Measurements from ENCODE around the gene ZNF343. TPM values are rescaled to one million over a fixed set of nuclear protein-coding genes. Genes with fewer than 3 reads are reported as not detected.
A peak's percentile ranks its signal among the peaks of the same experiment; 100 is the strongest.

Gene ZNF343
- total and polyA plus RNA-seq, 10 donors, result 4.8 to 16.2 (median 10.3) TPM

- no peaks in the 10 kb centered on the region for H3K27me3 ChIP-seq (replicated peaks in 1 of 7)
- H3K9me3 ChIP-seq, result no peaks in the 10 kb centered on the region
- no peak for DNase-seq
- H3K27ac ChIP-seq, result no peak overlapping the region
- no peaks in the 10 kb centered on the region for H3K4me1 ChIP-seq
- no peak overlapping the region for H3K4me3 ChIP-seq
- WGBS, 5 donors, result 53 to 86% (median 69%) methylated on average over 1 of the region's 1 CpG
- intact Hi-C loops (cut with DNase I; ENCODE audit: low total_unique reads), result no loop called here
- H3K36me3 ChIP-seq, result peaks cover 7 to 80% (median 59%) of the 10 kb centered on the region in 6 donors
- TF ChIP-seq POLR2AphosphoS5 (IDR thresholded peaks at IDR 0.05), result no peak
Observed at GRCh38 chr20:2459981-2460751, 48.5 kb downstream of the ZNF343 start.

GRCh38 chr20:2458919-2459499 lies 49.7 kb downstream of the ZNF343 start:
- peak in 1 of 3 donors; percentile 42 for TF ChIP-seq POLR2AphosphoS5 (IDR thresholded peaks at IDR 0.05)
- TF ChIP-seq CTCF (IDR thresholded peaks at IDR 0.05 in 8 of 11, conservative IDR thresholded peaks at IDR 0.05 in 3 of 11), result no peak
- no peak for TF ChIP-seq POLR2A (IDR thresholded peaks at IDR 0.05)
- Histone ChIP-seq H3K4me3 (no peak overlapping the region), H3K36me3 (peaks cover 5 to 69% (median 48%) of the 10 kb centered on the region in 6 donors), H3K27ac (no peak overlapping the region), H3K27me3 (replicated peaks in 1 of 7) (no peaks in the 10 kb centered on the region), H3K4me1 (peaks cover 0 to 6% (median 0%) of the 10 kb centered on the region in 6 donors), H3K9me3 (no peaks in the 10 kb centered on the region)
- no peak for DNase-seq
- WGBS, 5 donors, result 84 to 94% (median 92%) methylated on average over 3 of the region's 3 CpGs
- intact Hi-C loops (cut with DNase I; ENCODE audit: low total_unique reads), result no loop called here

GRCh38 chr20:2455771-2456497 lies 52.8 kb downstream of the ZNF343 start:
- TF ChIP-seq POLR2A (IDR thresholded peaks at IDR 0.05) (no peak), POLR2AphosphoS5 (IDR thresholded peaks at IDR 0.05) (no peak), CTCF (IDR thresholded peaks at IDR 0.05 in 8 of 11, conservative IDR thresholded peaks at IDR 0.05 in 3 of 11) (no peak)
- intact Hi-C loops (cut with DNase I; ENCODE audit: low total_unique reads), result no loop called here
- no peaks in the 10 kb centered on the region for H3K27me3 ChIP-seq (replicated peaks in 1 of 7)
- WGBS, 5 donors, result 67 to 87% (median 80%) methylated on average over 2 of the region's 2 CpGs
- no peaks in the 10 kb centered on the region for H3K9me3 ChIP-seq
- H3K36me3 ChIP-seq, result peaks cover 0 to 38% (median 17%) of the 10 kb centered on the region in 6 donors
- peaks cover 0 to 6% (median 0%) of the 10 kb centered on the region in 6 donors for H3K4me1 ChIP-seq
- no peak overlapping the region for H3K4me3 ChIP-seq
- no peak for DNase-seq
- H3K27ac ChIP-seq, result no peak overlapping the region

- WGBS, 5 donors, result 70 to 85% (median 78%) methylated on average over 3 of the region's 3 CpGs
- H3K9me3 ChIP-seq, result no peaks in the 10 kb centered on the region
- no peak for DNase-seq
- no peak overlapping the region for H3K27ac ChIP-seq
- H3K4me1 ChIP-seq, result peaks cover 0 to 6% (median 0%) of the 10 kb centered on the region in 6 donors
- H3K36me3 ChIP-seq, result peaks cover 0 to 16% (median 0%) of the 10 kb centered on the region in 6 donors
- intact Hi-C loops (cut with DNase I; ENCODE audit: low total_unique reads), result loop anchor here (5.0 kb wide), 1 partner anchor 246 kb away; no protein-coding TSS in a partner anchor
- H3K4me3 ChIP-seq, result no peak overlapping the region
- TF ChIP-seq POLR2AphosphoS5 (IDR thresholded peaks at IDR 0.05) (no peak), POLR2A (IDR thresholded peaks at IDR 0.05) (no peak), CTCF (IDR thresholded peaks at IDR 0.05 in 8 of 11, conservative IDR thresholded peaks at IDR 0.05 in 3 of 11) (no peak)
- no peaks in the 10 kb centered on the region for H3K27me3 ChIP-seq (replicated peaks in 1 of 7)
Observed at GRCh38 chr20:2453792-2454191, 54.9 kb downstream of the ZNF343 start.

Measured in spleen (tissue), 11 donors.